Natural killer cell (primary cell): ENCODE results near the gene GGA3. TPM values are rescaled to one million over a fixed set of nuclear protein-coding genes. Genes with fewer than 3 reads are reported as not detected.

Experiments used
- ATAC-seq, 3 donors: fragments of 150-1000 bp in 2 of 3; fragments of 200-7000 bp in 1 of 3; cut with Tn5 transposase; 1 replicate in 1 of 3; 2 replicates in 2 of 3; pipeline ENCODE4 v1.10.0; 2021; ENCODE audit warnings: mild to moderate bottlenecking in 2 of 3, moderate library complexity in 2 of 3
- DNase-seq, 2 donors: peaks; one replicate each; pipeline versions ENCODE4 v3.0.0 to v3.0.0-alpha.2; 2013 to 2021; ENCODE audit warnings: mixed read lengths in 1 of 2
- H3K27ac ChIP-seq: one replicate; pipeline ENCODE4 v1.5.1; 2013; ENCODE audit warnings: mild to moderate bottlenecking, low read length
- H3K27me3 ChIP-seq: one replicate; pipeline ENCODE4 v1.6.1; 2013; ENCODE audit warnings: low read length; ENCODE audit not compliant: control insufficient read depth, insufficient read depth
- H3K36me3 ChIP-seq: one replicate; pipeline ENCODE4 v1.6.1; 2013; ENCODE audit warnings: low read length; ENCODE audit not compliant: control insufficient read depth, insufficient read depth
- H3K4me1 ChIP-seq: one replicate; pipeline ENCODE4 v1.6.1; 2013; ENCODE audit warnings: low read length; ENCODE audit not compliant: control insufficient read depth, insufficient read depth
- H3K4me3 ChIP-seq: one replicate; pipeline ENCODE4 v1.5.1; 2013; ENCODE audit warnings: low read length
- H3K9me3 ChIP-seq: one replicate; pipeline ENCODE4 v1.6.1; 2013; ENCODE audit warnings: low read length; ENCODE audit not compliant: control insufficient read depth, insufficient read depth
- H3K27ac Mint-ChIP-seq, 2 donors: one replicate each; pipeline ENCODE4 v1.8.0; 2022; ENCODE audit warnings: mild to moderate bottlenecking in 2 of 2, mixed read lengths in 2 of 2, moderate library complexity in 1 of 2
- H3K27me3 Mint-ChIP-seq, 2 donors: one replicate each; pipeline ENCODE4 v1.8.0; 2022; ENCODE audit warnings: low read depth in 2 of 2, mixed read lengths in 2 of 2
- H3K36me3 Mint-ChIP-seq: one replicate; pipeline ENCODE4 v1.8.0; 2022; ENCODE audit warnings: mixed read lengths
- H3K4me1 Mint-ChIP-seq, 2 donors: one replicate each; pipeline ENCODE4 v1.8.0; 2022; ENCODE audit warnings: mixed read lengths in 2 of 2
- H3K4me3 Mint-ChIP-seq: one replicate; pipeline ENCODE4 v1.8.0; 2022; ENCODE audit warnings: mild to moderate bottlenecking, moderate library complexity, mixed read lengths
- H3K9me3 Mint-ChIP-seq, 2 donors: one replicate each; pipeline ENCODE4 v1.8.0; 2022; ENCODE audit warnings: mixed read lengths in 2 of 2
- WGBS: methylation state at CpG from one replicate; pipeline ENCODE4 v1.1.7; 2013; ENCODE audit warnings: missing lambda C conversion rate; ENCODE audit not compliant: insufficient coverage; 5-methylcytosine and 5-hydroxymethylcytosine counted together
- intact Hi-C: fragments of 100-400 bp; cut with micrococcal nuclease; formaldehyde crosslinking; loops from one replicate; pipeline ENCODE4 v1.14.2; 2022
- total RNA-seq, 4 donors: library from RNA; stranded (reverse); fragments of 120-200 nt in 1 of 4; gene quantifications; one replicate each; pipeline versions ENCODE4 v1.2.3 to v1.2.4, GENCODE V29; 2013 to 2022
- TF ChIP-seq, protein P1 (sequence below): fragments of 200-600 bp; IDR thresholded peaks from one replicate; pipeline ENCODE4 v1.8.0; 2022; ENCODE audit warnings: antibody characterized with exemption

The GGA3 gene, protein sequence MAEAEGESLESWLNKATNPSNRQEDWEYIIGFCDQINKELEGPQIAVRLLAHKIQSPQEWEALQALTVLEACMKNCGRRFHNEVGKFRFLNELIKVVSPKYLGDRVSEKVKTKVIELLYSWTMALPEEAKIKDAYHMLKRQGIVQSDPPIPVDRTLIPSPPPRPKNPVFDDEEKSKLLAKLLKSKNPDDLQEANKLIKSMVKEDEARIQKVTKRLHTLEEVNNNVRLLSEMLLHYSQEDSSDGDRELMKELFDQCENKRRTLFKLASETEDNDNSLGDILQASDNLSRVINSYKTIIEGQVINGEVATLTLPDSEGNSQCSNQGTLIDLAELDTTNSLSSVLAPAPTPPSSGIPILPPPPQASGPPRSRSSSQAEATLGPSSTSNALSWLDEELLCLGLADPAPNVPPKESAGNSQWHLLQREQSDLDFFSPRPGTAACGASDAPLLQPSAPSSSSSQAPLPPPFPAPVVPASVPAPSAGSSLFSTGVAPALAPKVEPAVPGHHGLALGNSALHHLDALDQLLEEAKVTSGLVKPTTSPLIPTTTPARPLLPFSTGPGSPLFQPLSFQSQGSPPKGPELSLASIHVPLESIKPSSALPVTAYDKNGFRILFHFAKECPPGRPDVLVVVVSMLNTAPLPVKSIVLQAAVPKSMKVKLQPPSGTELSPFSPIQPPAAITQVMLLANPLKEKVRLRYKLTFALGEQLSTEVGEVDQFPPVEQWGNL
- 10 to 100 TPM; 78.1 to 97.3 (median 94.0) TPM for total RNA-seq
- total RNA-seq (2013): 47.0 TPM

DNA sequence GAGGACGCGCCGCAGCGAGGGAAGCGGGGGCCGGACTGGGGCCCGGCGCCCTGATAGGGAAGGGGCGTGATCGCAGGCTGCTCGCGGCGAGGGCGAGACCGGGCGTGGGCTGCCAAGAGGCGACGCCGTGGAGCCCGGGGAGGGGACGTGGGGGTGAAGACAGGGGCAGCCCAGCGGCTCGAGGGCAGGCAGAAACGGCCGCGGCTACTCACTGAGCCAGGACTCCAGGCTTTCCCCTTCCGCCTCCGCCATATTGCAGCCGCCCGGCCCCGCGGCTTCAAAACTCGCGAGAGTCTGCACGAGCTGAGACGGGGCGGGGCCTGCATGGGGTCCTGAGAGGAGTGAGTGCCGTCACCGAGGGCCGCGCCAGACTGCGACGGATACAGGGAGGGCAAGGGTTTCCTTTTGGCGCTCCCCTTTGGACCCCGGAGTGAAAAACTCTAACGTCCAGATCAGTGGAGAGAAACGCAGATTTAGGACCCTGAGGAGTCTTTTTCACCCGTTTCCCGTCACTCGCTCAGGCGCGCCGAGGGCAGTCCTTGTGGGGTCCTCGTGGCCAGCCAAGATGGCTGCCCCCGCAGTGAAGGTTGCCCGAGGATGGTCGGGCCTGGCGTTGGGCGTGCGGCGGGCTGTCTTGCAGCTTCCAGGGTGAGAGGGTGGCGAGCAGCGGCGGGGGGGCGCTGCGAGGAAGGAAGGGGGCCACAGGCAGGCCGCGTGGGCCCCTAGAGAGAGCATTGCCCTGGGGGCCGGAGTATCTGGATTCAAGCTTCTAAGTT, at the start of gene GGA3, which contains the start of gene MRPS7:
Gene GGA3, minus strand, starts transcription at position 271 of the 776 bp plus-strand sequence. Its CDS starts 19 bp downstream, at position 252.
Gene MRPS7, plus strand, starts transcription at position 544 of the 776 bp plus-strand sequence. Its CDS starts 22 bp downstream, at position 566.
- intact Hi-C loops: loop anchor here (1.0 kb wide), 3 partner anchors 9 to 78 kb away; partner anchors contain the start of gene SLC25A19
- Mint-ChIP-seq H3K4me1 (peaks cover 52 to 59% of the 10 kb centered on the region in 2 donors), H3K36me3 (no peaks in the 10 kb centered on the region), H3K27ac (peak within 1 kb of the TSS; percentile 99 to 100), H3K9me3 (no peaks in the 10 kb centered on the region), H3K4me3 (peak within 1 kb of the TSS; percentile 97), H3K27me3 (no peaks in the 10 kb centered on the region)
- Histone ChIP-seq H3K36me3 (peaks cover 17% of the 10 kb centered on the region), H3K27ac (peak within 1 kb of the TSS; percentile 97), H3K4me1 (peaks cover 23% of the 10 kb centered on the region), H3K9me3 (no peaks in the 10 kb centered on the region), H3K4me3 (peak within 1 kb of the TSS; percentile 80), H3K27me3 (no peaks in the 10 kb centered on the region)
- under 1% methylated on average over 69 of the region's 69 CpGs for WGBS
- ATAC-seq (peak; percentile 93 to 98 (median 93)), DNase-seq (peak; percentile 95 to 97)
- TF ChIP-seq, protein P1, sequence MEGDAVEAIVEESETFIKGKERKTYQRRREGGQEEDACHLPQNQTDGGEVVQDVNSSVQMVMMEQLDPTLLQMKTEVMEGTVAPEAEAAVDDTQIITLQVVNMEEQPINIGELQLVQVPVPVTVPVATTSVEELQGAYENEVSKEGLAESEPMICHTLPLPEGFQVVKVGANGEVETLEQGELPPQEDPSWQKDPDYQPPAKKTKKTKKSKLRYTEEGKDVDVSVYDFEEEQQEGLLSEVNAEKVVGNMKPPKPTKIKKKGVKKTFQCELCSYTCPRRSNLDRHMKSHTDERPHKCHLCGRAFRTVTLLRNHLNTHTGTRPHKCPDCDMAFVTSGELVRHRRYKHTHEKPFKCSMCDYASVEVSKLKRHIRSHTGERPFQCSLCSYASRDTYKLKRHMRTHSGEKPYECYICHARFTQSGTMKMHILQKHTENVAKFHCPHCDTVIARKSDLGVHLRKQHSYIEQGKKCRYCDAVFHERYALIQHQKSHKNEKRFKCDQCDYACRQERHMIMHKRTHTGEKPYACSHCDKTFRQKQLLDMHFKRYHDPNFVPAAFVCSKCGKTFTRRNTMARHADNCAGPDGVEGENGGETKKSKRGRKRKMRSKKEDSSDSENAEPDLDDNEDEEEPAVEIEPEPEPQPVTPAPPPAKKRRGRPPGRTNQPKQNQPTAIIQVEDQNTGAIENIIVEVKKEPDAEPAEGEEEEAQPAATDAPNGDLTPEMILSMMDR: no peak

DNA sequence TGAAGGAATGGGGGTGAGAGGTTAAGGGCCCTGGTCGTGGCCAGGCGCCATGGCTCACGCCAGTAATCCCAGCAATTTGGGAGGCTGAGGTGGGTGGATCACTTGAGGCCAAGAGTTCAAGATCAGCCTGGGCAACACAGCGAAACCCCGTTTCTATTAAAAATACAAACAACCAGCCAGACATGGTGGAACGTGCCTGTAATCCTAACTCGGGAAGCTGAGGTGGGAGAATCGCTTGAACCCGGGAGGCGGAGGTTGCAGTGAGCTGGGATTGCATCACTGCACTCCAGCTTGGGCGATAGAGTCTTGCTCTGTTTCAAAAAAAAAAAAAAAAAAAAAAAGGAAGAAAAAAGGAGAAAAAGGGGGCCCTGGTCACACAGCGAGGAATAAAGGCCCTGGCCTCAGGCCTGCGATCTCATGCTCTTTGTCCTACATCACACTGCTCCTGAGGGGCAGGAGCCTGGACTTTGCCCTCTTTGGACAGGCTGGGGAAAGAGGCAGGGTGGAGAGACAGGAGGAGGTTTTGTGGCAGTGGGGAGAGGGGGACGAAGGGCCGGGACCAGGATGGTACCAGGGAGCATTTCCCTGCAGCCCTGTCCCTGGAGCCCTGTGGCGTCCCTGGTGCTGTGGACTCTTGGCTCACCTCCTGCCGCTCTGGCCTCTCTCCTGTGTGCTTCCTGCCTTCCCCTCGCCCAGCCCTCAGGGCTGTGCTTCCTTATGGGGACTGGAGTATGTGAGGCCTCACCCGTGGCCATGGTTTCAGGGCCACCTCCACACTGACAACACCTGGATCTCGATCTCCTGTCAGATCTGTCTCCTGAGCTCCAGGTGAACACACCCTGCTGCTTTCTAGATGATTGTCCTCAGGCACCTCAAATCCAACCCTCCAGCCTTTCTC, 47.6 kb upstream of the GGA3 start:
- DNase-seq: no peak
- no peak for ATAC-seq
- intact Hi-C loops: no loop called here
- Histone ChIP-seq H3K9me3 (no peaks in the 10 kb centered on the region), H3K36me3 (no peaks in the 10 kb centered on the region), H3K4me1 (peaks cover 41% of the 10 kb centered on the region), H3K4me3 (no peak overlapping the region), H3K27me3 (no peaks in the 10 kb centered on the region), H3K27ac (no peak overlapping the region)
- Mint-ChIP-seq H3K36me3 (no peaks in the 10 kb centered on the region), H3K27ac (no peak overlapping the region), H3K4me3 (no peak overlapping the region), H3K27me3 (no peaks in the 10 kb centered on the region), H3K4me1 (peaks cover 5% of the 10 kb centered on the region in 2 donors), H3K9me3 (no peaks in the 10 kb centered on the region)
- 79% methylated on average over 20 of the region's 20 CpGs for WGBS
- TF ChIP-seq, protein P1: no peak

DNA sequence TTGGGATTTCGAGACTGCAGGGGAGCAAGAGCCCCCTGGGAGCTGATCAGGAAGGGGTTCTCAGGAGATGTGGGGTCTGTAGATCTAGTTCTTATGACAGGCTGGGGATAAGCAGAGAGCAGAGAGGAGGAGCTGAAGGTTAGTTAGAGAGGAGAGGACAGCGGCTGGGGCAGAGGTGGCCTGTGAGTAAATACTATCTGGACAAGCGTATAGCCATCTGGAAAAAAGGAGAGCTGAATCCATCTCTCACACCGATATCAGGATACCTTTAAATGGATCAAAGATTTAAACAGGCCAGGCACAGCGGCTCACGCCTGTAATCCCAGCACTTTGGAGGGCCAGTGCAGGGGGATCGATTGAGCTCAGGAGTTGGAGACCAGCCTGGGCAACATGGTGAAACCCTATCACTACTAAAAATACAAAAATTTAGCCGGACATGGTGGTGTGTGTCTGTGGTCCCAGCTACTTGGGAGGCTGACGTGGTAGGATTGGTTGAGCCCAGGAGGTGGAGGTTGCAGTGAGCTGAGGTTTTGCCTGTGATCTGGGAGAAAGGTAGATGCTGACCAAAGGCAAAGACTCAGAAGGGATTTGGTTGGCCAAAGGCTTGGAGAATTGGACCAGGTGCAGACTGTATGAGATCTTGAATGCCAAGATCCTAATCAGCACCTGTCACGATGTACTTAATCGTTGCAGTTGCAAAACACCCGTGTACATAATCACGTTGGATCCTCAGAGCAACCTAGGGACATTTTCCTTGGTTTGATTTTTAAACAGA, 46.7 kb upstream of the GGA3 start:
- DNase-seq: no peak
- Histone ChIP-seq H3K9me3 (no peaks in the 10 kb centered on the region), H3K4me3 (no peak overlapping the region), H3K4me1 (peaks cover 33% of the 10 kb centered on the region), H3K36me3 (no peaks in the 10 kb centered on the region), H3K27me3 (no peaks in the 10 kb centered on the region), H3K27ac (no peak overlapping the region)
- Mint-ChIP-seq H3K9me3 (no peaks in the 10 kb centered on the region), H3K27ac (no peak overlapping the region), H3K4me3 (no peak overlapping the region), H3K4me1 (no peaks in the 10 kb centered on the region), H3K36me3 (no peaks in the 10 kb centered on the region), H3K27me3 (no peaks in the 10 kb centered on the region)
- WGBS: 90% methylated on average over 13 of the region's 13 CpGs
- TF ChIP-seq, protein P1: no peak
- ATAC-seq: no peak
- intact Hi-C loops: no loop called here
